ENCODE results near the gene DZIP1.

Gene DZIP1

GRCh38 chr13:95541911-95542474 is 102.5 kb downstream of the DZIP1 start:
- no peak for DNase-seq

DNA sequence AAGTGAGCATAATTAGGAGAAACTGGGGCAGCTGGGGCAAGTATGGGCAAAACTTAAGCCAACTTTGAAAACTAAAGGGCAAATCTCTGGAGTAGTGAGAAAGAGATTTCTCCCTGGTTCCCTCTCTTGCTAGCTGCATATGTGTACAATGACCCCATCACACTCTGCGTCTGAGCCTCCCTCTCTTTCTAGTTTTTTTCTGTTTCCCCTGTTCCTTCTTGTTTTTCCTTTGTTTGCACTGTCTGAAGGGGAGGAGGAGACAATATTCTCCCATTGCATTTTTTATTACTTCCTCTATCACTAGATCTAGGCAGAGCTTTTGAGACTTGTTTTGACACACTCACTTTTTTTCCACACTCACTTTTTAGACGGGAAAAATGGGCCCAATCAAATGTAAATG is 103.2 kb downstream of the DZIP1 start:
- peak in 1 of 4 experiments; percentile 19 for DNase-seq

- no peak for DNase-seq
These were observed 103.6 kb downstream of the DZIP1 start for GRCh38 chr13:95540888-95541287.

GRCh38 chr13:95536632-95537241 is 107.8 kb downstream of the DZIP1 start:
- DNase-seq, result peak in 2 of 4 experiments; percentile 55 to 77

DNA sequence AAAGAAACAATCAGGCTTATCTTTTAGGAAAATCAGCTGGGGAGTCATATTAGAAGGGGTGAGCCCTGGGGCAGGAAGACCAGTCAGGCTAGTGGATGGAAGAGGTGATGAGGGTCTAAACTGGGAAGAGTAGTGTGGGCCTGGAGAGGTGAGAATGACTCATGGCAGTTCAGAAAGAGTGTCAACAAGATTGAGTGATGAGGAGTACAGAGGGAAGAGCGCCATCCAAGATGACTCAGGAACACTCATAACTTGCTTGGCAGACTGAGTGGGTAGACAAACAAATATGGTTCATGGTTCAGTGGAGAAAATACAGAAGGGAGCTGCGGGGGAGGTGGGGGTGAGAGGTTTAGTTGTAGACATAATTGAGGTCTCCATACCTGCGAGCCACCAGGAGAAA is 109.3 kb downstream of the DZIP1 start:
- DNase-seq, result peak; percentile 52 to 74 (median 56)

- DNase-seq, result no peak
These were observed 110.9 kb downstream of the DZIP1 start for GRCh38 chr13:95533545-95534160.

GRCh38 chr13:95530178-95530577 is 114.3 kb downstream of the DZIP1 start:
- peak in 3 of 4 experiments; percentile 33 to 38 (median 33) for DNase-seq
